Fibroblast of skin of right quadriceps (primary cell): ENCODE data around the gene TMEFF2.

Experiments used
- DNase-seq: peaks from one replicate; pipeline ENCODE4 v3.0.0-alpha.2; 2013

The TMEFF2 gene

DNA sequence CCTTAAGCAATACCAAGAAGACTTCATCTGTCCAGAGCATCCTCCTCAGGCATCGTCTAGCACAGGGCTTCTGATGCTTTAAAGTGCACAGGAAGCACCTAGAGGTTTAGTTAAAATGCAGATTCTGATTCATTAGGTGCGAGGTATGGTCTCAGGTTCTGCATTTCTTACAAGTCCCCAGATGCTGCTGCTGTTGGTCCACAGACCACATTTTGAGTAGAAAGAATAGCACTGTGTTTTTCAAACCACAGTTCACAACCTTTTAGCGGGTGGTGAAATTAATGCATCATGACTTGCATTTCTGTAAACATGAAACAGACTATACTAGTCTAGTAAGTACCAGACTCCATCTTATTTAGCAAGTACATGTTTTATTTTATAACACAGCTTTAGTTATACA is 134.6 kb downstream of the TMEFF2 start:
- no peak for DNase-seq

DNA sequence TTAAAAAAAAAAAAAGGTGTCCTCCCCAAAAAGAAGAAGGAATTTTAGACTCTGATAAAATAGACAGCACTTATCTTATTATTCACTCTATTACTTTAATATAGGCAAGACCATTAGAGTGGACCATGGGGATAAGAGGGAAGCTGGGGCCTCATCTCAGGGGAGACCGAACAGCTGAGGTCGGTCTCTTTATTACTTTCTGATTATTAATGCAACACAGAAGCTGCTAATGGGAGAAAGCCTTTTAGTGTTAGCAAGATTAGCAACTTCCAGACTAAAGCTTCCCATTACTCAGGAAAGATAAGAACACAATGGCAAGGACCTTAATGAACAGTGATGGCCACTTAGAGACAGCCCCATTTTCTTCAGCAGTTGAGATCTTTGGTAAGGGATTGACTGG is 135.5 kb downstream of the TMEFF2 start:
- no peak for DNase-seq

DNA sequence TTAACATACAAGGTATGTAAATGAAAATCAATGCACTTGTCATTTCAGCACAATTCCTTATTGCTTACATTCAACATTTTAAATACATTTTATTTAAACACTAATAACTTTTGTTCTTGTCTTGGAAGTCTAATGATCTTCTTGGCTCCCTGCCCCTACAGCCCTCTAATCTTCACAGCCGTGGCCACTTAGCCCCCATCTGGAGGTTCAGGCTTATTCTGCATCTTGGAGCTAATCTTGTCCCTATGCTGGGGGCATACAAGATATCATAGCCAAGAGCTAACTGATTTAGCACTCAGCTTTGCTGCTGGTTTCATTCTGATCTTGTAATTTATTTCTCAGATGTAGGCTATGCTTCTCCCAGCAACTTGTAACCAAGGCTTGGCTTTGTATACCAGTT is 140.8 kb downstream of the TMEFF2 start:
- no peak for DNase-seq

DNA sequence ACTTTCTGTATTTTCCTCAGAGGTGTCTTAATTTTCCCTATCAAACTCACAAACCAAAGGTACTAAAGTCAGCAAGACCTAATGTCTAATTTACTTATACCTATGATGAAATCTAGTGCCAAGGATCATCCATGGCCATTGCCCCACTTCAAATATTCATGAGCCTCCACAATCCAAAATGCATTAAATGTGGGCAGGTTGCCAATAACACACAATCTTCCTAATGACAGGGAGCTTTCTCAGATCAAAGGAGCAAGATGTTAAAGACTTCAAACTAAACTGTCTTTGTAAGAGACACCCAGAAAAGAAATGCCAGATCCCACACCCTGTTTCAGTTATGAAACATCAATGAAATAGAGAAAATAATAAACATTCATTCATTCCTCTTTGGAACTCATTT is 143.2 kb downstream of the TMEFF2 start:
- no peak for DNase-seq

DNA sequence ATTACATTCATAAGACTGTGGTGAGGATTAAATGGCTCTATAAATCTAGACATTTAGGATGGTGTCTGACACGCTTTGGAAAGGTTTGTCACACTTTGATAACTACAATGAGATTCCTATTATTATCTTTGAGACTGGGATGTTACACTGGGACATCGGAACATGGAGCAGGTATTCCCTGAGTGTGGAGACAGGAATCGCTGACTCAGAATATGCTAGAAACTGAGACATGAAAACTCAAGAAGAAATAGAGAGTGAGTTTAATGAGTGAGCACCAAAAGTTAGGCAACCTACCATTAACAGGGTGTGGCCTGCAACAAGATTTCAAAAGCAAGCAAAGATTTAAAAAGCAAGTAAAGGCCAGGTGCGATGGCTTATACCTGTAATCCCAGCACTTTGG is 145.4 kb downstream of the TMEFF2 start:
- DNase-seq = no peak

DNA sequence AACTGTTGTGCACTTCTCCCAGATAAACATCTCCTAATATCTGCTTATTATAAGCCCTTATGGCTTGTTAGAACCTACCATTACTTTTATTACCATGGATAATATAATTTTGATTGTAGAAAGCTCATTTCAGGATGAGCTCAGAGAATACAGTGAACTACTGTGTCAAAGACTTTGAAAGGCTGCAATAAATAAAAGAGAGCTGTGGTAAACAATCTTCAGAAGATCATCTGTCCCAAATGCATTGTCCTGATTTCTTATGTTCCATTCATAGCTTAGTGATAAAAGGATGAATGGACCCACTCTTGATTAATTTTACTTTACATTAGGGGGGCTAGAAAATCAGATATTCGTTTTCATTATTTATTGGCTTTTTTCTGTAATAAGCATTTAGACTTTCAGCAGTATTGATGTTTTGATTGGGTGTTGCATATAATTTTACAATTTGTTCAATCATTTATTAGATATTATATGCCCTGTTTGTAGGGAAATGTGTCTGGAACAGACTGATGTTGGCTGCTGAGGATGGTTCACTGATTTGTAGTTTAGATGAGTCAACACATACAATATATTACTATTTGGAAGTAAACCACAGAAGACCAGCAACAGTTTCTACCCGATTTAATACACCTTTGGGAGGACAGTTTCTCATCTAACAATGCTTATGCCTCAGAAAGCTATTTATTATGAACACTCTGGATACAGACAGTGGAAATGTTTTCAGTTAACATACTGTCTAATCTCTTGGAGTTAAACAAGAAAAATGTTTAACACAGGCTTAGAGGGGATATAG is 147.2 kb downstream of the TMEFF2 start:
- no peak for DNase-seq

DNA sequence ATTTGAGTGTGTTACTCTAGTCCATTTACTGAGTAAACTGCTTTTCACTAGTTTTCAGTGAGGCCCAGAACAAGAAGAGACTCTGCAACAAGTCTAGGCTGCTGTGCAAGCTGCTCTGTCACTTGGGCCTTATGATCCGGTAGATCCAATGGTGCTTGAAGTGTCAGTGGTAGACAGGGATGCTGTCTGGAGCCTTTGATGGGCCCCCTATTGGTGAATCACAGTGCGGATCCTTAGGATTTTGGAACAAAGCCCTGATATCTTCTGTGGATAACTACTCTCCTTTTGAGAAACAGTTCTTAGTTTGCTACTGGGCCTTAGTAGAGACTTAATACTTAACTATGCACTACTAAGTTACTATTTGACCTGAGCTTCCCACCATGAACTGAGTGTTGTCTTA is 150.2 kb downstream of the TMEFF2 start:
- DNase-seq = no peak

DNA sequence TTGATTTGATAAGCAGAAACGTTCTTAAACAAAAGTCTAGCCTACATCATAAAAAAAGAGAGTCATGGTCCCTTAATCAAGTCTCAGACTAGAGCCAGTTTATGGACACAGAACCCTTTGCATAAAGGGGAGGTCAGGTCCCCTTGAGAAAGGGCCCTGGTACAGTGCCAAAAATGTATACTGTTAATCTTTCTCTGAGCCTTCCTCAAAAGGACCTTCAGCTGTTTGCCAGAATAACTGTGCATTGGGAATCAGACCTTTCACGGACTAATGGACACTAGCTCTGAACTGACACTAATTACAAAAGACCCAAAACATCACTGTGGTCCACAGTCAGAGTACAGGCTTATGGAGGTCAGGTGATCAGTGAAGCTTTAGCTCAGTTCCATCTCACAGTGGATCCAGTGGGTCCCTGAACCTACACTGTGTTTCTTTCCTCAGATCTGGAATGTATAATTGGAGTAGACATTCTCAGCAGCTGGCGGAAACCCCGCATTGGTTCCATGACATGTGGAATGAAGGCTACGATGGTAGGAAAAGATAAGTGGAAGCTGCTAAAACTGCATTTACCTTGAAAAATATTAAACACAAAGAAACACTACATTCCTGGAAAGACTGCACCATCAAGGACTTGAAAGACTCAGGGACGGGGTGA is 151.4 kb downstream of the TMEFF2 start:
- no peak for DNase-seq

DNA sequence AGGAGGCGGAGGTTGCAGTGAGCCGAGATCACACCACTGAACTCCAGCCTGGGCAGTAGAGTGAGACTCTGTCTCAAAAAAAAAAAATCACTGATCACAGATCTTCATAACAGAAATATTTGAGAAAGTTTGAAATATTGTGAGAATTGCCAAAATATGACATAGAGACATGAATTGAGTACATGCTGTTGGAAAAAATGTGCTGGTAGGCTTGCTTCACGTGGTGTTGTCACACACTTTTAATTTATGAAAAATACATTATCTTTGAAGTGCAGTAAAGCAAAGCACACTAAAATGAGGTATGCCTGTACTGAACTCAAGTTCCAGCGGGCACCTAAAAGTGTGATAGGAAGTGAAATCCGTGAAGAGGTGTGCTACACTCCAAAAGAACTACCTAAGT is 152.6 kb downstream of the TMEFF2 start:
- no peak for DNase-seq

DNA sequence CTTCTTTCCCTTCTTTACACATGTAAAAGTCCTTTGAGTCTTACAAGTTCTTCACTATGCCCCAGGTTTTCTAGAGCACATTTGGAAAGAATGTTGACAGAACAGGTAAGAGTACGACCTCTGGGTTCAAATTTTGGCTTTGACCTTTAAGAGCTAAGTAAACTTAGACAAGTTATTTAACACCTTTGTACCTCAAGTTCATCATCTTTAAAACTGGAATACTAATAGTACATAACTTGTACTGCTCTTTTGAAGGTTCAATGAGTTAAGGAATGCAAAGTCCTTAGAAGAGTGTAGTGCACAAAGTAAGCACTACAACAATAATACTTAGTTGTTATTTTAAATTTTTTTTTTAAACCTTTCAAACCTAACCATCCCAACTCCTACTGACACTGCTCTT is 156.6 kb downstream of the TMEFF2 start:
- no peak for DNase-seq

DNA sequence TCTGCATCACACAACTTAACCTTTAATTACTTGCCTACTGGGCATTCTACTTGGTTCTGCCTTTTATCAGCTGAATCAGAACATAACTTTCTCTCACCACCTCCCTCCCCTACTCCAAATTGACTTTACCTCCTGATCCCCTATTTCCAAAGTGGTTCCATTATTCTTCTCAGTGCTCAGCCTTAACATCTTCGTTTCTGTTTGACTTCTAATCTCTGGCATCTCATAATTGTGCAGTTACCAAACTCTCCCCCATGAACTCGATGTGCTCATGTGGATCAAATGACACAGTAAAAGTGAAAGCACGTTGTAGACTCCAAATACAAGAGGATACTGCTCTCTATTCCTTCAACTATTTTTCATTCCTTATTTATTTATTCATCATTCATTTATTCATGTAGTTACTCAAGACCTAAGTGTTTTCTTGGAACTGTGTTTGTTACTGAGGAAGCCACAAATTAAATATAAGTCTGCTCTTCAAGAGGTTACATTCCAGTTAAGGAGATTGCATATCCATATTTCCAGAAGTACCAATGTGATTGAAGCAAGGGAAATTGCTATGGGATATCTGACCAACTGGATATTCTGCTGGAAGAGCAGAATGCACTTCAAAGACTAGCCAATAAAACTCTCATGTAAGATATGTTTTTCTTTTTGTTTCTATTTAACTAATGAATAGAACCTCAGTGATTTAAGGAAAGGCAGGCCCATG is 158.8 kb downstream of the TMEFF2 start:
- peak; percentile 31 for DNase-seq

DNA sequence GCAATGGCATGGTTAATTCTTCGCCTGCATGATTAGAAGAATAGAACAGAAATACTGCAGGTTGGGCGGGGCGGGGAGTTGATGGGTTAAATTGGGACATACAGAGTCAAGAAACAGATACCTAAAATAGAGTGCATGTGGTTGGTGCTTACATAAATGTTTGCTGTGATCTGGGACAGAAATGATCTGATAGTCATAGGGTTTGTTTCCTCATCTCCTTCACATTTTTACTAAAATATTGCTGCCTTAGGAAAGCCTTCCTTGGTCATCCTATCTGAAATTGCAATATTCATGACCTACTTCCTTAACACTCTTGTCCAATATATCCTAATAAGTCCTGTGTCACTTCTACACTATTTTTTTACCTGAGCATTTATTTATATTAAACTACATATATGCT is 163.9 kb downstream of the TMEFF2 start:
- no peak for DNase-seq

DNA sequence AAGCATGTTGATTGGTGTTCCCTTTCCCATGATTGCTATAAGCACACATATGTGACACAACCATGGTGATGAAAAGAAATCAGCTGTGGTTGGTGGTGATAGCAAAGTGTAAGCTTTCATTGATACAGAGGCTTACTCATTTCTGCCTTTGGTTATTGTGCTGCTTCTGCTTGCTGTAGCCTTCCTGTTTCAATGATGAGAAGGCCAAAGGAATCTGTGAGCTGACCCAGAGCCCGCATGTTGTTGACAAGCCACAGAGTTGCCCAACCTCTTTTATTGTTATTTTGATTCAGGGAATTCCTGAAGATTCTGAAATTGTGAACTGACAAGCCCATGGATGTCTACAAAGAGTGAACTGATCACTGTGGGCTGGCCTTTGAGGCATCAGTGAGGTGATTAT is 164.4 kb downstream of the TMEFF2 start:
- no peak for DNase-seq

DNA sequence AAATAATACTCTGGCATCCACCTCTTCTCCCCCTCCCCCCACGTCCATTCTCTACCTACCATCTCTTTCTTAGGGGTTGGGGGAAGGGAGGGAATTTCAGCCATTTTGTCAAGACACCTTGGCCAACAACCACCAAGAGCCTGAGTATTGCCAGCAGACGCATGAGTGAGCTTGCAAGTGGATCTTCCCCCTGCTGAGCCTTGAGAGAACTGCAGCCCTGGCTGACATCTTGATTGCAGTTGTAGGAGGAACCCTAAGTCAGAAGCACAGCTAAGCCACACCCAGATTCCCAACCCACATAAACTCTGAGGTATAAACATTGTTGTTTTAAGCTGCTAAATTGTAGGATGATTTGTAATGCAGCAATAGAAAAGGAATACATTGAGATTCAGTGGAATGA is 165.6 kb downstream of the TMEFF2 start:
- DNase-seq = peak; percentile 8

DNA sequence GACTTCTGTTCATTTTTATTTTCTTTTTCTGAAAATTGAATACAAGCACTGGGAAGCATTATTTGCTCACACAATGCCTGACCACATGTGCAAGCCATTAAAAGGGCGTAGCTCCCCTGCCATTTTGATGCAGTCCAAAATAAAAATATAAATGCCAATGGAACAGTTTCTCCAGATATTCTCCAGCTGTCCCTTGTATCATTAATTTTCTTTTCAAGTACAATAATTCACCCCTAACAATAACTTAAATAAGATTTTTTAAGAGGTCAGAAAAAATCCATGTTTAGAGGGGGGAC is 168.0 kb downstream of the TMEFF2 start:
- no peak for DNase-seq

DNA sequence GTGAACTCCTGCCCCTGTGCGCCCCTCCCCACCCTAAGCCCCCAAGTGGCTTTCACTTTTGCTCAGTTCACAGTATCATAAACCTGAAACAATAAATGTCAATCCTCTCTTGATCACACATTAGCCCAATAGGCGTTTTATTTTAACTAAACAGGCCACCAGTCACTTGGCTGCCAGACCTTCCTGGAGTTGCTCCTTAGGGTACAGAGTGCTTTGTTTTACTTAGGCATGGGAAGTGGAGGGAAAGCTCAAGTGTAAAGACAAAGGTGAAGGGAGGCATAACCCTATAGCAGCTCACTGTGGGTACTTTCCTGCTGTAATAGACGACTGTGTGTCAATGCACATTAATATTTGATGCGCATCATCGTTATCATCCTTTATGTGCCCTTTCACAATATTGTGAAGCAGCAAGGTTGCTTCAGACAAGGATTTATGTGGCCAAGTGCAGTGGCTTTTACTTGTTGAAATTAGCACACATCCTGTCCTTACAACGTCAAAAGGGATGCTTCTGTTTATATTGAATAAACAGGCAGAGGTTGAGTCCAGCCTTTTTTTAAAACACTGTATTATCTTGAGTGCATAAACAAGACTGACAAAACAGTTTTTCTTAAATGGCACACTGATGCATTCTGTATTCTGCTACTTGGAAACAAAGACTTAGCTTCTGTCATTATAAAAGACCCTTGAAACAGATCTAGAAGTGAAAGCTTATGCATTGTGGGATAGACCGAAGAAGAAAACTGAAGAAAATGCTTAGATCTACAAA is 168.5 kb downstream of the TMEFF2 start:
- DNase-seq = no peak

DNA sequence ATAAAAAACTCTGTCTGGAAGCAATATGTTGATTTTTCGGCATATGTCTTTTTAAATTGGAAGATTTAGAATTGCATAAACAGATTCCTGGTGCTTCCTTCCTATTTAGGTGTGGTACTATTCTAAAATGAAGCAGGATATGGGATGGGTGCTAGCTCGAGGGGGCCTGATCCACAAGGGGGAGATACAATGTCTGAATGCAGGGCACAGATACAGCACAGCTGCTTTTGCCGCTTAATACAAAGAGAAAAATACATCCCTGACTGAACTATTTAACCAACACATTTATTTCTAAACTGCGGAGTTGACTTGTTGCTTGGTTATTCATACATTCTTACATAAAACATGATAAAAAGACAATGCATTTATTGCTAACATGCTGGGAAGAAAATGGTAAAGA is 169.1 kb downstream of the TMEFF2 start:
- no peak for DNase-seq

DNA sequence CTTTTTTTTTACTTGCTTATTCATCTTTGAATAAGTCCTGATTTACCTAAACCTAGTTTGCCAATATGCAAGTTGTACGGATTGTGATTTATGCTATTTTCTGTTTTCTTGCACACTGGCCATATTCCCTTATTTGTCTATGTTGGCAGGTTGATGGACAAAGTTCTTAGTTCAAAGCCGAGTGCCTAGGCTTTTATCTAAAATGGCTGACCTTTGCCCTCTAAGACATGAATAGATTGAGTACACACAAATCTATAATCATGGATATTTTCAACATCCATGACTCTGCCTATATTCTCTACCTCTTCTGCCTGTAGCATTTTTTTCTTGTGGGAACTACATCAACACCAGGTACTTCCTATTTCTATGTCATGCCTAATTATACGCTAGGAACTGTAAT is 171.7 kb downstream of the TMEFF2 start:
- DNase-seq = no peak

DNA sequence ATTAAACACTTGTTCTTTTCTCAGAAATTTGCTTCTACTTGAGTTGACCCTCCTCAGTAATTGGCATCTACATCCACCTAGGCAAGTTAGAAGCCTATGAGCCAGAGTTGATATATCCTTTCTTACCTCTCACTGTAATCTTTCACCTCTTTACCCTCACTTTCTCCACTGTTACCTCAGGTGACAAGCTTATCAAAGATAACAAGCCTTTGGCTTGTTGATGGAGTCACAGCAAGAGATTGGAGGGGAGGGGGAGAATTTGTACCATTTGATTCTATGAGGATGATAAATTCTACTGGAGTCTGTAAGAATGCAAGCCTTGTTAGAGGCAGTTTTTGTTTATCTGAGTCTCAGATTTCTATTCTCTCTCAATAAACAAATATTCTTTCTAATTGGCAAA is 176.9 kb downstream of the TMEFF2 start:
- no peak for DNase-seq

DNA sequence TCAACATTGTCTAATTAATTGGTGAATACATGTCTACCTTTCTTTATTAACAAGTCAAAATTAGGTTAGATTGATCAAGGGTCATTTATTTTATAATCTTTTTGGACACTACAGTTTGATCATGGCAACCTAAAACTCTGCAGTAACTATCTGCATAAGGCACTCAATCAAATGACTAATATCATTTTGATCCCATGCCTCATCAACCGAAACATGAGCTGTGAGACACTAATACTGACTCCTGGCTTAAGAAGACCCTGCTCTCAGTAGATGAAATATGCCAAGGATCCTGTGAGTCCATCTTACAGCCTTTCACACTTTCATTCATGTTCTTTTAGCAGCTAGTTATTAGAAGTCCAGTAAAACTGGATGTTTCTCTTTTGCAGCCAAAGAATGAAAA is 178.5 kb downstream of the TMEFF2 start:
- peak; percentile 73 for DNase-seq

DNA sequence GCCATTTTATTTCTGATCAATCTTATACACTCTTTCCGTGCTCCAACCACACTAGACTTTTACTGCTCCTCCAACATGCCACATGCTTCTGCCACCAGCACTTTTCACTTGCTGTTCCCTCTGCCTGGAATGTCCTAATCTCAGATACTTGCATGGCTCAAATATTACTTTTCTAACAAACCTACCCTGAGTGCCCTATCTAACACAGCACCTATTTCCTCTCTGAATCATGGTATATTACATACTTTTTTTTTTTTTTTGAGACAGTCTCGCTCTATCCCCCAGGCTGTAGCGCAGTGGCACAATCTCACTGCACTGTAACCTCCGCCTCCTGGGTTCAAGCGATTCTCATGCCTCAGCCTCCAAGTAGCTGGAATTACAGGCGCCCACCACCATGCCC is 181.5 kb downstream of the TMEFF2 start:
- DNase-seq = no peak

DNA sequence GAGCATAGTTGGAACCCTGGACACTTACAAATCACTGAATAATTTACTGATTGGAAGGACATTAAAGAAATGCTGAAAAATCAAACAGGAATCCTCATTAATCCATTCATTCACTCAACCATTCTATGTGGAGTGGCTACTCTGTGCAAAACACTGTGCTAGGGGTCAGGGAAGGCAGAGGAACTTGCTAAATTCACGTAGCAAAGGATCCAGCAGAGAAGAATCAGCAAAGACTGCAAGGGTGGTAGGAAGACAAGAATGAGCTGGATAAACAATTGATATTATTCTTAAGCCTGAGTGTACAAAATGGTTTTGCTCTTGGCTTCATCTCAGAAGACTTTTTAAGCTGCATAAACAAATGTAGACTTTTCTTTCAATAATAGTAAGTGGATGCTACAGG is 183.5 kb downstream of the TMEFF2 start:
- no peak for DNase-seq

DNA sequence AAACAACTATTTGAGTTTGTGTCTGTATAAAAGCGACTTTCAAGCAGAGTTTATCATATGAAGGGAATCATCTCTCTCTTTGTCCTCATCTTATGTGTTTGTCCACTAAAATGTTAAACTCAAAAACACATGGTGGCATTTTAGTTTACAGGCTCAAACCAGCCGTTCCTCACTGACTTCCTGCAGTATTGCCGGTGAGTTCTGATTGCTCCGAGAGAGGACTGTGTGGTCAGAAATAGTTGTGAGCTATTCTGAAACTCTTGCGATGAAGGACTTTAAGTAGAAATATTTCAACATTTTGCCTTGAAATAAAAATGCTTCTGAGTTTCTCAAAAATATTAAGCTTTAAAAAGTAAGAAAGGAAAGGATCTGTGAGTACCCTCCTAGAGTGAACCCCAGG is 184.7 kb downstream of the TMEFF2 start:
- DNase-seq = no peak
